HG03280 (cell line): ENCODE results near the gene OBSCN.
"Not testable (repeated sequence)": the region's sequence is repeated elsewhere in the genome, so short reads cannot be mapped to it uniquely, and the experiment has no call there.

Source experiments
- ATAC-seq: cut with Tn5 transposase; IDR thresholded peaks from one replicate; pipeline ENCODE4 v1.9.1; 2021; ENCODE audit warnings: mild to moderate bottlenecking, moderate library complexity; ENCODE audit not compliant: unreplicated experiment

Gene OBSCN

GRCh38 chr1:228211531-228212414 lies 3.9 kb downstream of the OBSCN start:
- ATAC-seq, result no peak

DNA sequence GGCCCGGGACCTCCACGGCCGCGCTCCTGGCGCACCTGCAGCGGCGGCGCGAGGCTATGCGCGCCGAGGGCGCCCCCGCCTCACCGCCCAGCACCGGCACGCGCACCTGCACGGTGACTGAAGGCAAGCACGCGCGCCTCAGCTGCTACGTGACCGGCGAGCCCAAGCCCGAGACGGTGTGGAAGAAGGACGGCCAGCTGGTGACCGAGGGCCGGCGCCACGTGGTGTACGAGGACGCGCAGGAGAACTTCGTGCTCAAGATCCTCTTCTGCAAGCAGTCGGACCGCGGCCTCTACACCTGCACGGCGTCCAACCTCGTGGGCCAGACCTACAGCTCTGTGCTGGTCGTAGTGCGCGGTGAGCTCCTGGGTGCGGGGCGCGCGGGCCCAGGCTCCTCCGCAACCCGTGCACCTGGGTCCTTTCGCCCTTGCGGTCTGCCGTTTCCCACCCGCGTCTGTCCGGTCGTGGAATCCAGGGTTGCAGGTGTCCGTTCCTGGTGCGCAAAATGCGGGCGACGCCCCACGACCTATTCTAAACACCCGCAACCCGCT lies 4.6 kb downstream of the OBSCN start:
- ATAC-seq, result no peak

DNA sequence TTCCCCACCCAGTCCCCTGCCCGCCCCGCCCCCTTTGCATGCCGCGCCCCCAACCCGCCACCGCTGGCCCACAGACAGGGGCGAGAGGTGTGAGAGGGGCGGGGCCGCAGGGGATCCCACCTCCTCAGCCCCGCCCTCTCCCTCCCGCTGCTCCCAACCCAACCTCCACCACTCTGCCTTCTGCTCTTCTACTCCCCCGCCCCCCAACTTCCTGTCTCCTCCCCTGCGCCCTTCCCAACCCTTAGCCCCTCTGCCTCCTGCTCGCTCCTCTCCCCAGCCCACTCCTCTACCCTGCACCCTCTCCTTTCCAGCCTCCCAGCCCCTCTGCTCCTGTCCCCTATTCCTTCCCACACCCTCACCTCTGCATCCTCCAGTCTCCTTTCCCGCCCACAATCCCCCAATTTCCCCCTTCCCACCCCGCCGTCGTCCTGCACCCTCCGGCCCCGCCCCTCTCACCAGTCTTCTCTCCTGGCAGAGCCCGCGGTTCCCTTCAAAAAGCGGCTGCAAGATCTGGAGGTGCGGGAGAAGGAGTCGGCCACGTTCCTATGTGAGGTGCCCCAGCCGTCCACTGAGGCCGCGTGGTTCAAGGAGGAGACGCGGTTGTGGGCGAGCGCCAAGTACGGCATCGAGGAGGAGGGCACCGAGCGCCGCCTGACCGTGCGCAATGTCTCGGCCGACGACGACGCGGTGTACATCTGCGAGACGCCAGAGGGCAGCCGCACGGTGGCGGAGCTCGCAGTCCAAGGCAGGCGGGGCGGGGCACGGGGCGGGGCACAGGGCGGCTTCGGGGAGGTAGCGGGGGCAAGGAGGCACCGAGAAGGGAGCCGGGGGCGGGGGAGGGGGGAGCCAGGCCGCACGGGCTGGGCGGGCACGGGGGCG lies 5.4 kb downstream of the OBSCN start:
- peak; percentile 91 for ATAC-seq

DNA sequence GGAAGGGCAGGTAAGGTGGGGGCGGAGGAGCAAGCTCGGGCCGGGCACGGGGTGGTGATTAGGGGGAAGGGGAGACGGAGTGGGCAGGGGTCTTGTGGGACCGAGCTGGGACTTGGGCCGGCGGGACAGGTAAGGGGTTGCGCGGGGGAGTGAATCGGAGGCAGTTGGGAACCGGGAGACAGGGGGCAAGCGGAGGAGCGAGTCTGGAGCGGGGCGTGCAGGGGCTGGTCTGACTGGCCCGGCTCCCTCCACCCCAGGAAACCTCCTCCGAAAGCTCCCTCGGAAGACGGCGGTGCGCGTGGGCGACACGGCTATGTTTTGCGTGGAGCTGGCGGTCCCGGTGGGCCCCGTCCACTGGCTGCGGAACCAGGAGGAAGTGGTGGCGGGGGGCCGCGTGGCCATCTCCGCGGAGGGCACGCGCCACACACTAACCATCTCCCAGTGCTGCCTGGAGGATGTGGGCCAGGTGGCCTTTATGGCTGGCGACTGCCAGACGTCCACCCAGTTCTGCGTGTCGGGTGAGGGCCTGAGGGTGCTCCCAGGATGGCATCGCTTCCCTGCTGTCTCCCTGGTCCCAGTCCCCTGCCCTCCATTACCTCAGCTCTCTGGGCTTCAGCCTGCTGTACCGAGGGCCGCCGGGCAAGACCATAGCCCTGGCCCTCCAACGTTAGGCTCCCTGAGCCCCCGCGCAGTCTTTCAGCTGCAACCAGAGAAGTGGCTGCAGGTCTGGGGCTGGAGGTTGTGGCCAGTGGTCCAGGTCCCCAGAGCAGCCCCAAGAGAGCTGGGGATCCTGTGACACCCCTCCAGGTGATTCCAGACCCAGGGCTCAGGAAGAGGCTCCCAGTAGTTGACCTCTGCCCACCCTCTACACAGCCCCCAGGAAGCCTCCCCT lies 6.3 kb downstream of the OBSCN start:
- ATAC-seq, result no peak

GRCh38 chr1:228214921-228215662 lies 7.2 kb downstream of the OBSCN start:
- no peak for ATAC-seq

- no peak for ATAC-seq
Observed at GRCh38 chr1:228215663-228216116, 7.8 kb downstream of the OBSCN start.

DNA sequence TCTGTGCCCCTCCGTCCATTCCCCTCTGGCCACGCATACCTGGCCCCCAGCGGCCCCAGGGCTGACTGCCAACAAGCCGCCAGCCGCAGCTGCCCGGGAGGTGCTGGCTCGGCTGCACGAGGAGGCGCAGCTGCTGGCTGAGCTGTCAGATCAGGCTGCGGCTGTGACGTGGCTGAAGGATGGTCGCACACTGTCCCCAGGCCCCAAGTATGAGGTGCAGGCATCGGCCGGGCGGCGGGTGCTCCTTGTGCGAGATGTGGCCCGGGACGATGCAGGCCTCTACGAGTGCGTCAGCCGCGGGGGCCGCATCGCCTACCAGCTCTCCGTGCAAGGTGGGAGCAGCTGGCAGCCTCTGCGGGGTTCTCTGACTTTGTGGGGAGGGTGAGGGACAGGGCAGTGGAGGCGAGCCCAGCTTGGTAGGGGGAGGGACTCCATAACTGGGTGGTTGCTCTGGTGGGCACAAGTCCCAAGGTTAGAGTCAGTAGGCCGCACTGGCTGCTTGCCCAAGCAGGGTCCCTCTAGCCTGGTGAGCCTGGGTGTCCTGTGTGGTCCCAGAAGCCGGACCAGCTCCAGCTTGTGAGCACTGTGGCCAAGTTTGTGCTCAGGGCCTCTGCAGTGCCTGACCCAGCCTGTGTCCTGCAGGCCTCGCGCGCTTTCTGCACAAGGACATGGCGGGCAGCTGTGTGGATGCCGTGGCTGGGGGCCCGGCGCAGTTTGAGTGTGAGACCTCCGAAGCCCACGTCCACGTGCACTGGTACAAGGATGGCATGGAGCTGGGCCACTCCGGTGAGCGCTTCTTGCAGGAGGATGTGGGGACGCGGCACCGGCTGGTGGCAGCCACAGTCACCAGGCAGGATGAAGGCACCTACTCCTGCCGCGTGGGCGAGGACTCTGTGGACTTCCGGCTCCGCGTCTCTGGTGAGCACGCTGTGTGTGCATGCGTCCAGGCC lies 8.8 kb downstream of the OBSCN start:
- no peak for ATAC-seq

DNA sequence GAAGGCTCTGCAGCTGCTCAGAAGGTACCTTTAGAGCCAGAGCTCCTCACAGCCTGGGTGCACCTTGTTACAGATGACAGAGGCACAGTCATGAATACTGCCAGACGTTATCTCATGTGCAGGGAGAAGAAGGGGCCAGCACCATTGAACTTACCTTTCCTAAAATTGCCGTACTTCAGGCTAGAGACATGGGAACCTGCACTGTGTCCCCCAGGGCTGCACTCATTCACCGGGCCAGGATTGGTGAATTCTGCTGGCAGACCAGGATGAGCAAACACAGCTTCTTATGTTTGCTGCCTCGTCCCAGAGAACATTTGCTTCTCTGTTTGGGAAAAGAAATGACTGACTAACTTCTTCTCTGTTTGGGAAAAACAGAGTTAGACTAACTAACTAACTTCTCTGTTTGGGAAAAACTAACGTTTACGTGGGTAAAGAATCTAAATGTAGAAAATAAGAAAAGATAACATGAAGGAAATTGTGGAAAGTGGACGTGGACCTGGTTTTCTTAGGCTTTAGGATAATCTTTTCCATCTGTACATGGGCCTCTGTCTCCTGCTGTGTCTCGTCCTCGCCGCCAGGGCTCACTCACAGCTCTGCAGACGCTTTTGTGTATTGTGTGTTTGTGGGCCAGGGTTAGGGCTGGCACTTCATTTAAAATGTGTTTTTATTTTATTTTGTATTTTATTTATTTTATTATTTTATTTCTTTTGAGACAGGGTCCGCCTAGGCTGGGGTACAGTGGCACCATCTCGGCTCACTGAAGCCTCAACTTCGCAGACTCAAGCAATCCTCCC lies 9.9 kb downstream of the OBSCN start:
- no peak for ATAC-seq

DNA sequence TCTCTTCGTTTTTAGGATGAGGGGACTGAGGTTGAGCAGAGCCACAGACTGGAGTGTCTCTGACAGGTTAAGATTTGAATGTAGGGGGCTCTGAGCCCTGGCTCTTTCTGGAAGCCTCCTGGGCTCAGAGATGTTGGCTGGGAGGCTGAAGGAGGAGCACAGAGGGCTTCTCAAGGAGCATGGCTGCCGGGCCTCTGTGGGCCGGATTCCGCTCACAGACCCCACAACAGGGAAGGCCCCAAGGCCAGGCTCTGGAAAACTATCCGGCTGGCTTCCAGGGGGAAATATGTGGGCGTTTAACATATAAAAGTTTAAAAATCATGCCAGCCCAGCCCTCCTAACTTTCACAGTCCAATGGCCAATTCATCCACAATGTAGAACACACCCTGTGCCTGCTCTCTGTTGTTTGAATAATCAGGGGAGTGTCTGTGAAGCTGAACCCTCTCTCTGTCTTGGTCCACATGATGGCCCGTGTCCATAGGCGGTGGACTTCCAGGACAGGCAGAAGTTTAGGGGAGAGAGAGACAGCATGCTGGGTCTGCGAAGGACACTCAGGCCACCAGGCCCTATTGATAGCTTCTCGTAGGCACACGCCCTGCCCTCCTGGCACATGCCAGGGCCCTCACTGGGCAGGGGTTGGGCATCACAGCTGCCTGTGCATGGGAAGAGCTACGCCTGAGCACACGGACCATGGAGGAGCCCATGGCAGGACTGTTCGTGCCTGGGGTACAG lies 10.8 kb downstream of the OBSCN start:
- no peak for ATAC-seq

DNA sequence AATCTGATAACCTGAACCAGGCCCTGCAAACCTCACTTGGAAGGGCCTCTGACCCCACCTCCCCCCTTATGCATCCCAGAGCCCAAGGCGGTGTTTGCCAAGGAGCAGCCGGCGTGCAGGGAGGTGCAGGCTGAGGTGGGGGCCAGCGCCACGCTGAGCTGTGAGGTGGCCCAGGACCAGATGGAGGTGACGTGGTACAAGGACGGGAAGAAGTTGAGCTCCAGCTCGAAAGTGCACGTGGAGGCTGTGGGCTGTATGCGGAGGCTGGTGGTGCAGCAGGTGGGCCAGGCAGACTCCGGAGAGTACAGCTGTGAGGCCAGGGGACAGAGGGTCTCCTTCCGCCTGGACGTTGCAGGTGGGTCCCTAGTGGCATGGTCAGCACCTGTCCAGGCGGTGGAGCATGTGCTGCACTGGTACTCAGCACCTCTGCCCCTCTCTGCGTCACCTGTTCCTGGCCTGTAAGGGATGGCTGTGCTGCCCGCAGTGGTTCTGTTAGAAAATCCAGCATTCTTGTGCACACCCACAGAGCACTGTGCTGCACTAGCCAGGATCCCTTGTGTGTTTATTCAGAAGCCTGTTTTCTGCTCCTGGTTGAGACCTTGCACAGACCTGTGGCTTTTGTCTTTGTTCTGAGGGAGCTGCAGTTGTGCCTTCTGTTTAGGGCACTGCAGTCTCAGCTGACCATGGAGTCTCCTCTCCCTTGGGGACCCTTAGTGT lies 11.6 kb downstream of the OBSCN start:
- no peak for ATAC-seq

DNA sequence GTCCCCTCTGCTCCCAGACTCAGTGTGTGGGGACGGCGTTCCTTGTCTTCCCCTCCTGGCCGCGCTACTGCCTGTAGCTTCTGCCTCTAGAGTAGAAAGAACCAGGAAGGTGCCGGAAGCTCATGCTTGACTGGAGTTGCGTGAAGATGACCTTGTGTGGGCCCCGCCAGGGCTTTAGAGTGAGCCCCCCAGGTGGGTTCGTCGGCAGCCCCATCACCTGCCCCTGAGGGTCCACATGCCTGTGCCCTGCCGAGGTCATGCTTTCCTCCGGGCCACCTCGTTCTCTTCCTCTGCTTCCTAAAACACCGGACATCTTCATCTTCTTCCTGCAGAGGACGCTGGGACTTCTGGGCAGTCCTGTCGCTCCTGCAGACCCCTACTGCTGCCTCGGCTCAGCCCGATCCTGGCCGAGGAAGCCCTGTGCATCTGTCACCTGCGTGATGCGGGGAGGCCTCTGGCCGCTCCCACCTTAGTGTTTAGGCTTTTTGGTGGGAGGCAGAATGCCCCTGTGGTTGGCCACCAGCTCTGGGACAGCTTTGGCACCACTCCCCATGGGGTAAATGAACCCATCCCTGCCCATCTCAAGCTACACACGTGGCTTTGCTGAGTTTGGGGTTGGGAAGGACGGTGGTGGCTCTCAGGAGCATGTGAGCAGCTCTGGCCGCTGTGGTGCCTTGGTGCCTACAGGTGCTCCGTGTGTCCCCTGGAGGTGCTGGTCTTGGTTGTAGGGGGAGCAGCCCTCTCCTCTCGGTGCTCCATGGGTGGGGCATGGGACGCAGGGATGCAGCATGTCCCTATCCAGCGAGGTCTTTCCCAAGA lies 12.3 kb downstream of the OBSCN start:
- ATAC-seq, result no peak

- ATAC-seq, result not testable (repeated sequence)
Observed at GRCh38 chr1:228221097-228221496, 13.3 kb downstream of the OBSCN start.

GRCh38 chr1:228222548-228222947 lies 14.7 kb downstream of the OBSCN start:
- ATAC-seq, result no peak

- no peak for ATAC-seq
Observed at GRCh38 chr1:228224198-228225164, 16.6 kb downstream of the OBSCN start.
